HG02884 (cell line): ENCODE data around the gene ASIC2.

ENCODE experiments used
- ATAC-seq: cut with Tn5 transposase; IDR thresholded peaks from one replicate; pipeline ENCODE4 v1.9.1; 2021; ENCODE audit warnings: mild to moderate bottlenecking, moderate library complexity; ENCODE audit not compliant: unreplicated experiment

Gene ASIC2

DNA sequence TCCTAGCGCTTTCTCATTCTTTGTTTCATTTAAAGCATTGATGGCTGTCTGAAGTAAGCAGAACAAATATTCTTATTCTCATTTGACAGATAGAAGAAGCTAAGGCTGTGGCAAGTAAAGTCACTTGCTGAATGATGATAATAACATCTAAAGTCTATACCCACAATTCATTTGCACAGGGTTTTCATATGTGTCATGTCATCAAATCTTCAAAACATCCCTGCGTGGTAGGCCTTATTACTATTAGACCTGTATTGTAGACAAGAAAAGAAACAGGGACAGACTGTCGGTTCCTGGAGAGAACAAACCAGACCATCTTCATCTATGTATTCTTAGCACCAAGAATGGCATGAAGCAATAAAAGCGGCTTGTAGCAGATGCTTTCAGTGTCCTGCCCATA lies 85.9 kb downstream of the ASIC2 start:
- ATAC-seq, result no peak

DNA sequence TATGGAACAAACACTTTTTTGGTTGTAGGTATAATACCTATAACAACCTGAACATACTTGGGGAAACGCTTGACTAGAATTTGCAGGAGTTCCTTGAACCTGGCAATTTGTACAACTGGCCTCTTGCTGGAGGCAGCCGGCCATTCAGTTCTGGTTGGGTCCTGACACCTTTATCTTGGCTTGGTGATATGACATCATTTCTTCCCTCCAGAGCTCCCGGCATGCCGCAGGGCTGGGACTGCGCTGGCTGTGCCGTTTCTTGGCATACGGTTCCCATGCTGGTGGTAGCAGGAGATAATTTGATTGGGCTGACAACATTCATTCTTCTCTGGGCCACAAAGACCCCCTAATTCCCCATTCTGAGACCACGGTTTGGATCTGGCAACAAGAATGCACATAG lies 87.5 kb downstream of the ASIC2 start:
- ATAC-seq, result no peak

DNA sequence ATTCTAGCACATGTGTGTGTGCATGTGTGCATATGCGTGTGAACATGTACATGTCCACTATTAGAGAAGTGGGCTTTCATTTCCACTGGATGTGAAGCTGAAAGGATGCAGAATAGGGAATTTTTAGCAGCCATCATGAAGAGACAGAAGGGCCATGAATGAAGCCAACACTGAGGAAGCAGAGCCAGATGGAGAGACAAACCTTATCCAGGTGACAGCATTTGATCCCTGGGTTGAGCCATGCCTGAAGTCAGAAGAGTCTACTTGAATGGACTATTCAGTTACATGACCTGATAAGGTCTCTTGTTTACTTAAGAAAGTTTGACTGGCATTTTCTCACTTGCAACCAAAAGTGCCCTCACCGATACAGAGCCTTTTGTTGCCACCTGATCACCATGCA lies 88.4 kb downstream of the ASIC2 start:
- ATAC-seq, result no peak

DNA sequence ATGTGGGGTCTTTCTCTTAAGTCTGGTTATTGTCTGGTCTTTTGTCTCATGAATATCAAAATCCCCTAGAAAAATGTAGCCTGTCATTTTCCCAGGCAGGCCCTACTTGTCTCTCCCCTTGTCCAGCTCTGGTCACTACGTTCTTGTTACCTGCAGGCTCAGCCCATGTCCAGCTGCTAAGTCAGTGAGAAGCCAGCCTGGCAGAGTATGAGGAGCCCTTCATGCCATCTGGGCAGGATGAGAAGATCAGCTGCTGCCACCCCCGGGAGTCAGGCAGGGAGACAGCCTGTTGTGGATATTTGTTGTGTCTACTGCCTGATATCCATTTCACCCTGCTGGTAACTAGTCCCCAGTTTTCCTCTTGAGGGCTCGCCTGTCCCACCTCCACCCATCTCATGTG lies 88.9 kb downstream of the ASIC2 start:
- no peak for ATAC-seq

DNA sequence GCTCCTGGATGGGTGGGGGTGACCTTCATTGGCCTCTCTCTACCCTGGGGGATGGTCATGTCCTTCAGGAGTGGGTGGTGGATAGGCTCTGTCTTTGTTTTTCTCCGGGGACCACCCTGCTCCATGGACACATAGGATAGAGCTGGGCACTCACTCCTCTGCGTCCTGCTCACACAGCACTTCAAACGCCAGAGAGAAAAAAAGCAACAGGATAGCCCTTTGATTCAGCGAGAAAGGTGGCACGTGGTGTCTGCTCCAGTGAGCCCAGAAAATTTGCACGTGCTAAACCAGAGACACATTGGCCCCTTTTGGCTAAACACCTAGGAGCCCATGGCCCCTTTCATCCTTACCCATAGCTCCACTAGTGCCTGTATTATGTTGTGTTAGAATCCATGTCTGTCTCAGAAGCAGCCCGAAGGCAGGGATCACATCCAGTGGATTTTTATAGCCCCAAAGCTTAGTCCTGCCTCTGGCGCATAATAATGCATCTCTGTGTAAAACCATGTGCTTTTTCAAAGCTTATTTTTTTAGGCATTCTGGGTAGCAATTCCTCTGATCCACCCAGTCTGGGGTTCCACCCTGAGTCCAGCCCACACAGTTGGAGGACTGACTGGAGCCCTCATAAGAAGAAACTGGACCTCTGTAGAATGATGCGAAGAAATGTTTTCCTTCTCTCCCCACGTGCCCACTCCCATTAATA lies 90.1 kb downstream of the ASIC2 start:
- no peak for ATAC-seq

DNA sequence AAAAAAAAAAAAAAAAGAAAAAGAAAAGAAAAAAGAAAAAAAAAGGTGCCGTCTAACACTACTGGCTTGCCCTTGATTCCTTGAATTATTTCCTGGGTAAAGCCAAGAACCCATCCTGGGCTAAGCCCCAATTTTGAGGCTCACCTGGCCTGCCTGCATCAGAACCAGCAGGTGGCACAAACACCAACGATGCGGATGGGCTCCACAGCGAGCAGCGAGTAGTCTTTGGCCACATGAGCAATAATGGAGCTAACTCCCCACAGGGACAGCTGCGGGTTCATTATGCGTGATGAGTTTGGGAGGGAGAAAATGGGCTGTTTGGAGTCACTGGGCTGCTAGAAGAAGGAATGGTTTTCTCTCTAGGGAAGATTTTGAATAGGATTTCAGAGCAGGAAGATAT lies 91.1 kb downstream of the ASIC2 start:
- ATAC-seq, result no peak

DNA sequence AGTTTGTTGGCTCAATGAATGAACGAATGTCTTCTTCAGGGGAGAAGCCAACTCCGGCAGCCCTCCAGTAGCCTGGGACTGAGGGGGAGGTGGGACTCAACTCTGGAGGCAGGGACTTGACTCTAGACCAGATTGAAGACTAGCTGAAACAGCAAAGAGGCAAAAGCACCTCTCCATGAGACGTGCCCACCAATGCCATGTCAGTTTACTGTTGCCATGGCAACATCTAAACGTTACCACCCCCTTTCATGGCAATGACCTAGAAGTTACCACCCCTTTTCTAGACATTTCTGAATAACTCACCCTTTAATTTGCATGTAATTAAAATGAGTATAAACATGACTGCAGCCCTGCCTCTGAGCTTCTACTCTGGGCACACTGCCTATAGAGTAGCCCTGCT lies 91.8 kb downstream of the ASIC2 start:
- ATAC-seq, result no peak

DNA sequence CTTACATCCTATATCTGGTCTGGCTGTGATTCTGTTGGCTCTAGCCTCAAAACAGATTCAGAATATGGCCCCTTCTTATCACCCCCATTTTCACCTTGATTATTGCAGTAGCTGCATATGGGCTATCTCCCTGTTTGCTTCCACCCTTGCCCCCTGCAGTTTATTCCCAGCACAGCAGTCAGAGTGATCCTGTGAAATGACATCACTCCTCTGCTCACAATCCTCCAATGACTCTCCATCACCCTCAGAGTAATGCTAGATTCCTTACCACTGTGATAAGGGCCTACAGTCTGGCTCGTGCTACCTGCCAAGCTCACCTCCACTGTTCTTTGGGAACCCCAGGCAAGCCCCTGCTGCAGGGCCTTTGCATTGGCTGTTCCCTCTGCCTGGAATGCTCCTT lies 92.5 kb downstream of the ASIC2 start:
- ATAC-seq, result no peak

DNA sequence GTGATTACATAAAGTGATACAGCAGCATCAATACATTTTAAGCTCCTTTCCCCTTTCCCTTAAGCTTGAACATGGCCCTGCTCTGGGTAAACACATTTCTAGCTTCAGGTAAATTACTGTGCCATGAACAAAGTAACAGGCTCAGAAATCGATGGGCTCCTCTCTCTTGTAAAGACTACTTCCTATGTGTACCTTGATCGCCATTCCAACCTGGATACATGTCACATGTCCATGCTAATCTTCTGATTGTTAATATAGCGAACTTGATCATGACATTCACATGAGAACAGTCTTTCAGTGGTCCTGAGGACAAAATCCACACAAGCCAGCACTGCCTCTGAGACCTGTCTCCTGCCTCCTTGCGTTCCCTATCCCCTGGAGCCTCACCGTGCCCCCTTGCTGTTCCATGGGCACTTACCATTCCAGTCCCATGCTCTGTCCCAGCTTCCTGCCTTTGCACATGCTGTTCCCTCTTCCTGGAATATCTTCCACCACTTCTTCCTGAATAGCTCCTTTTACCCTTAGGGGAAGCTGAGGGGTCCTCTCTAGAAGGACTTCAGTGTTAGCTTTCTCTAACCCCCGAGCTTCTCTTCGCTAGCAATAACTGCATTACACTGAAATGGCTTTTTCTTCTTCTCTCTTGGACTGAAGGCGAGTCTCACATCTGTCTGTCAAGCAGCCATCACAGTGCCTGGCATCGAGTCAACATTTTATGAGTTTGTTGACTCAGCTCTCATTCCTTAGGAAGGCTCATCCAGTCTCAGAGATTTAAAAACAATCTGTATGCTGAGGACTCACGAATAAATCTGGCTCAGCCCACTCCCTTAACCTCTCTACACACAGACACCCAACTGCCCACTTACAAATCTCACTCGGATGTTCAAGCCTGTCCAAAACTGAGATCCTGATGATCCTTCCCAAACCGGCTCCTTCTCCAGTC lies 93.3 kb downstream of the ASIC2 start:
- no peak for ATAC-seq

DNA sequence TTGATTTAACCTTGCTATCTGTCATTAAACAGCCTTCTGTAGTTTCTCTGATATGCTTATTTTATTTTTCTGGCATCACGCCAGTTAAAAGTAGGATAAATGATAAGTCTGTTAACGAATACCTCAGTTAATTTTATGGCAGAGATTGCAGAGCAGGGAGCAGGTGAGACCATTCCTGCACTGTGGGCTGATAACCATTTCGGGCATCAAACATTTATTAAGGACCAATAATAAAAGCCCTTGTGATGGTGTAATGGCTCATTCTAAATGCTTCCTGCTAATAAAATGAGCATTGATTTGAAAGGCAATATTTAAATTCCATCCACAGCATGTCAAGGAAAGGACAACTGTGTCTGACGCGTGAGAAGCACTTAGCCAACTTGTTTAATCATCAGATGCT lies 94.1 kb downstream of the ASIC2 start:
- ATAC-seq, result no peak

DNA sequence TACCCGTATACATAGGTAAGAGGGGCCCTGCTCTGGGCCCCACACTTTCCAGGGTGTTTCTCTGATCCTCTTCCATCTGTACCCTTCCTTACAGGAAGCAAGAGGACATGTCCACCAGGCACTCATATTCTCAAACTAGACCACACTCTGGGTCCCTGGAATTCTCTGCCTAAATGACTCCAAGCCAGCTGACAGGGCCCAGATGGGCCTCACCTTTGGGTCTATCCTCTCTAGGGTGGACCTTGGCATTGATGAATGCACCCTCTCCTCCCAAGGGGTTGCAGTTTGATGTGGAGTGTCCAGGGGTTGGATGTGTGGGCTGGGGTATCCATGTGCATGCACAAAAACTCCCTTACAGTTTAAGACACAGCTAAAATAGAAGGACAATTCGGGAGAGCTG lies 95.8 kb downstream of the ASIC2 start:
- no peak for ATAC-seq

DNA sequence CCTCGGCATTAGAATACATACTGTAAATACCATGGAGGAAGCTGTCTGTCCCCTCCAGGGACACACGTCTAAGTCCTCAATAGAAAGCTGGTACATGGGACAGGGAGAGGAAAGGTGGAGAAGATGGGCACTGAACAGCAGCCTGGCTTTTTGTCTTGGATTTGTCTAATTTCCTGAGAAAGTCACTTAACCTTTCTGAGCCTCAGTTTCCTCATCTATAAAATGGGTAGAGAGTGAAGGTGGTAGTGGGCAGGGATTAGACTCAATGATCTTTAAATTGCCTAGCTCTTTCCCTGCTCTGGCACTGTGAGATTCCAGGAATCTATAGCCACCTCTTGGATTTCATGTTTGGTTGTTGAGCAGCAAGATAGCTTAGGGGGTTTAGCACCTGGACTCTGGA lies 96.2 kb downstream of the ASIC2 start:
- no peak for ATAC-seq

DNA sequence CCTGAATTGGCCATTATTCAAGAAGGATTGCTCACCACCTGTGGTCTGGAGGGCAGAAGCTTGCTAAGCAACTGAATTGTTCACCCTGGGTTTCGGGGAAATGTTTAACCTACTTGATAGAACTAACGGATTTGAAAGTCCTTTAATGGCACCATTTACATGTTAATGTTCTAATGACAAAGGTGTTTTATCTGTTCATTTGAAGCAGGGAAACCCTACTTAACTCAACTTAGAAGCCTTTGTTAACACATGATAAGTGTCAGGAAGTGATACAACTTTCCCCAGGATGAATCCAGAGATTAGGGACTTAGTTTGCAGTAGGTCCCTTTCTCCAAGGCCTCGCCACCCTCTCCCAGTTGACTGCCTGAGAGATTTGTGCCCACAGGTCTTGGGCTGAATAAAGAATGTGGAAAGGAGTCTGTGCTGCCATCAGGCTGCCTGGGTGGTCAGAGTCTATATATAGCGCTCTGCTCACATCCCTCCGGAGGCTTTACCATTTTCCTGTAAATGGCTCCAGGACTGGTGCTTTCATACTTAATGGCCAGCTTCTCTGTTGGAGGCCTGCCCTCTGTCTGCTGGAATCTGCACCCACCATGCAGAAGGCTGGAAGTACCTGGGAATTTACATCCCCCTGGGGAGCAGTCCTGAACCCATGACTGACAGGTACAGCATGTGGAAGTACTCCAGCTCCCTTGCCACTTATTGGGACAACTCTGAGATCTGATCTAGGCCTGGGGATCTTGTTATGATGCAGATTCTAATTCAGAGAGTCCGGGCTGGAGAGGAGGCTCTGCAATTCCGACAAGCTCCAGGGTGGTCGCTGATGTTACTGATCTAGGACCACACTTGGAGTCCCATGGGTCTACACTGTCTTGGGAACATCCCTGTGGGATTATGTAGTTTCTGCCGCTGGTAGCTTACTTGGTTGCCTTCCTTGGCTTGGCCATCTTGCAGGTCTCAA lies 99.9 kb downstream of the ASIC2 start:
- no peak for ATAC-seq

DNA sequence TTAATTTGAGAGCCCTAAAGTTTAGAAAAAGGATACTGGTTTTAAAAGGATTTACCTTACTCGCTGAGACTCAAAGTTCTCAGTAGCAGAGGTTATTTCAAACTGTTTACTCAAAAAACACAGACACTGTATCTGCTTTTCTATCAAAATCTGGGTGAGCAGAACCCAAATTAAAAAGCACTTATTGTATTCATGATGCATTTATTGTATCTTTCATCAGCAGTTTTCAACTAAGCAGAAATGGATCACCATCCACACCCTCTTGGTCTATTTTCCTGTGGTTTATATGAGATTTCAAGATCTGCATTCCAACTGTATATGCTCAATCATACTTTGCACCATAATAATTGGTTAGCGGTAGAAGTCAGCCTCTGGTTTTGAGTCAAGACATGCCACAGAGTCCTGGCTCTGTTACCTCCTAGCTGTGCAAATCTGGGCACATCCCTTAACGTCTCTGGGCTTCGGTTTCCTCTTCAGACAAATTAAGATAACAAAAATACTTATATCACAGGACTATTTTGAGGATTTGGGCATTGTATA lies 109.5 kb downstream of the ASIC2 start:
- no peak for ATAC-seq

DNA sequence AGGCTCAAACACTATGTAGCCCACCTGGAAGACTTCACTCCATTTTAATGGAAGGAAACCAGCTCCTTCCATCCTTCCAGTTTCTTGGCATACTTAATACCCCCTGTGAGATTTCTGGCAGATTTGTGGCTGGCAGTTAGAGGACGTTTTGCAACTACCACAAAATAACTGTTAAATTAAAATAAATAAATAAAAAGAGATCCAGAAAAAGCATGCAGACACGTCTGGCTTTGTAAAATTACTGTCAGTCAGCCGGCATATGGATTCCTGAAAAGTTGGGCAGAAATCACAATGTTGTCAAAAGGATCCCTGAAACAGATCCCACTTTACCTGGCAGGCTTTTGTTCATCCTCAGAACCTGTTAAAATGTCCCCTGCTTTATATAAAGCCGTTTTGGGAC lies 113.9 kb downstream of the ASIC2 start:
- ATAC-seq, result no peak

DNA sequence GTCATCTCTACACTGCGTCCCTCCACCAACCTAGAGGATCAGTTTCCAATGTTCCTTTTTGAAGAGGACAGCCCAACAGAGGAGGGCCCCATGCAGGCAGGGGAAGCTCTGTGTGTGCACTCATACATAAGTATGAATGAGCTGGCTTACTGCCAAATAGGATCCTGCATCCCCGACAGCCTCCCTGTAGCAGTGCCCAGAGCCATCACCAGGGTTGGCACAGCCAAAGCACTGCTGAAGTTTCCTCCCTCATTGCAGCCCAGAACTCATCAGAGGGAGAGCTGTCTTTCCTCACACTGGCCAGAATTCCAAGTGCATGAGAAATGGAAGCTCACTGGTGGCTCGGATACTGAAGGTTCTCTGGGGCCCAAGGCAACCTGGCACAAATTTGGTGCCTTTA lies 114.4 kb downstream of the ASIC2 start:
- no peak for ATAC-seq

DNA sequence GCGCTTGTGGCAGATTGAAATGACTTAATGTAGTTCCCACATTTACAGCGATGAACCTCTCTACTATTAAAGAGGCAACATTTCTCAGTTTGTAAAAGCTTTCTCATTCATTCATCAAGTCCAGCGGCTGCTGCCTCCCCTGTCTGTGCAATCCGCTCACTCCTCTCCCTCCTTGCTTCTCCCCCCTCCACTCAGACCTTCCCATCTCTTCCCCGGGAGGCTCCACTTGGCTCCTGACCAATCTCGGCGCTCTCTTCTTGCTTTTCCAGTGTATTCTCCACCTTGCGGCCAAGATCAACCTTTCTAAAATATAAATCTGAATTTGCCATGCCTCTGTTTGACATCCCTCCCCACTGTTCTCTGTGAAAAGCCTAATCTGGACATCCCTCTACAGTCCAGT lies 117.5 kb downstream of the ASIC2 start:
- no peak for ATAC-seq

DNA sequence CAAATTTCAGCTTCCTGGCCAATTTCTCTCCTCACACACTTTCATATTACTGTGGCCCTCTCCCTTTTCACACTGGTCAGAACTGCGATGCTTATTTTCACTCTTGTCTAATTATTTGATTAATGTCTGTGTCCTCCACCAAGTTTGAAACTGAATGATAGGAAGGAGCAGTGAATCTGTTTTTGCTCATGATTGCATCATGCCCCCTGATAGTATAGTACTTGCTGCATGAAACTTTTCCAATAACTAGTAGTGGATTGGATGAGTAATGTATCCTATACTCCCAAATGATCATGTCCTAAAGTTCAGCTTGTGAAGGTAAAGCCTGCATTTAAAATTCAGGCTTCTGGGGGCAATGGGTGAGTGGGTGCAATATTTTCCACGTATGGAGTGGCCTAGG lies 121.2 kb downstream of the ASIC2 start:
- ATAC-seq, result no peak

DNA sequence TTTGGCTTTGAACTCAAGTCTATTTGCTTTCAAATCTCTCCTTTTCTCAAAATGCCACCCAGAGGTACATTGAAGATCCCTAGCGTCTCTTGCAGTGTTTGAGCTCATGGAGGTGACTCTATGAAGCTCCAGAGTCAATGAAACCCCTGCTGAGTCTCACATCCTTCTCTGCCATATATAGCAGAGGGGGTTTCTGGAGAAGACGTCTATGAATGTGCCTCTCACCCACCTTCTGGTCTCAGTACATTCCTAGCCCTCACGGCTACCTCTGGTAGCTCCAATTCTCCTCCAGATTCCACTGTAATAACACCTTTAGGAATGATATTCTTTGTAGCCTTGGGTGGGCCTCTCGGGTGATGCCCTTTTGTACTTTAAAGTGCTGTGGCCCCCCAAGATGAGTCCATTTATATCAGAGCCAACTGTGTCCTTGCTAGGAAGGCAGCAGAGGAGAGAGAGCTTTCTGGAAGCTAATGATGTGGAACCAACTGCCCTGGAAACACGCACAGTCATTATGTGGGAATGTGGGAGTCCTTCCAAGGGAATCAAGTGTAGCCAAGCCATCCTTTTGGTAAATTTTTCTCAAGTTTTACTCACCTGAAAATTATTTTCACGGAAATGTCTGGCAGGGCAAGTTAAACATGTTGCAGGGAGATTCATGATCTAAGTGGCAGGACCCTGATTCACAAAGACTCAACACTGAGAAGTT lies 123.4 kb downstream of the ASIC2 start:
- ATAC-seq, result no peak

DNA sequence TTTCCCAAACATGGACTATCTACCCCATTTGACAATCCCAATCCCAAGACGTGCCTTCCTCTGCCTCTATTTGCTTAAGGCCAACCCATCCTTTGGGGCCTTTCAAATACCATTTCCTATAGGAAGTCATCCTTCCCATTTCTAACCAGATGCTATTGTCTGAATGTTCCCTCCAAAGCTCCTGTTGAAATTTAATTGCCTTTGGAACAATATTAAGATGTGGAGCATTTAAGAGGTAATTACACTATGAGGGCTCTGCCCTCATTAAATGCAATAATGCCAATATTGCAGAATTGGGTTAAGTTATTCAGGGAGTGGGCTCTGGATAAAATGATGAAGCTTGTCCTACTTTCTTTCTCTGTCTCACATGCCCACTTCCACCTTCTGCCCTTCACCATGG lies 125.4 kb downstream of the ASIC2 start:
- no peak for ATAC-seq
